Dedifferentiated amniotic fluid mesenchymal stem cell (primary cell): ENCODE measurements around the gene POLR1B.
A peak's percentile ranks its signal among the peaks of the same experiment; 100 is the strongest.
"Not testable (repeated sequence)": the region's sequence is repeated elsewhere in the genome, so short reads cannot be mapped to it uniquely, and the experiment has no call there.

Source experiments
- DNase-seq: peaks from one replicate; pipeline ENCODE4 v3.0.0-alpha.2; 2016; ENCODE audit errors: extremely low spot score

POLR1B gene, protein sequence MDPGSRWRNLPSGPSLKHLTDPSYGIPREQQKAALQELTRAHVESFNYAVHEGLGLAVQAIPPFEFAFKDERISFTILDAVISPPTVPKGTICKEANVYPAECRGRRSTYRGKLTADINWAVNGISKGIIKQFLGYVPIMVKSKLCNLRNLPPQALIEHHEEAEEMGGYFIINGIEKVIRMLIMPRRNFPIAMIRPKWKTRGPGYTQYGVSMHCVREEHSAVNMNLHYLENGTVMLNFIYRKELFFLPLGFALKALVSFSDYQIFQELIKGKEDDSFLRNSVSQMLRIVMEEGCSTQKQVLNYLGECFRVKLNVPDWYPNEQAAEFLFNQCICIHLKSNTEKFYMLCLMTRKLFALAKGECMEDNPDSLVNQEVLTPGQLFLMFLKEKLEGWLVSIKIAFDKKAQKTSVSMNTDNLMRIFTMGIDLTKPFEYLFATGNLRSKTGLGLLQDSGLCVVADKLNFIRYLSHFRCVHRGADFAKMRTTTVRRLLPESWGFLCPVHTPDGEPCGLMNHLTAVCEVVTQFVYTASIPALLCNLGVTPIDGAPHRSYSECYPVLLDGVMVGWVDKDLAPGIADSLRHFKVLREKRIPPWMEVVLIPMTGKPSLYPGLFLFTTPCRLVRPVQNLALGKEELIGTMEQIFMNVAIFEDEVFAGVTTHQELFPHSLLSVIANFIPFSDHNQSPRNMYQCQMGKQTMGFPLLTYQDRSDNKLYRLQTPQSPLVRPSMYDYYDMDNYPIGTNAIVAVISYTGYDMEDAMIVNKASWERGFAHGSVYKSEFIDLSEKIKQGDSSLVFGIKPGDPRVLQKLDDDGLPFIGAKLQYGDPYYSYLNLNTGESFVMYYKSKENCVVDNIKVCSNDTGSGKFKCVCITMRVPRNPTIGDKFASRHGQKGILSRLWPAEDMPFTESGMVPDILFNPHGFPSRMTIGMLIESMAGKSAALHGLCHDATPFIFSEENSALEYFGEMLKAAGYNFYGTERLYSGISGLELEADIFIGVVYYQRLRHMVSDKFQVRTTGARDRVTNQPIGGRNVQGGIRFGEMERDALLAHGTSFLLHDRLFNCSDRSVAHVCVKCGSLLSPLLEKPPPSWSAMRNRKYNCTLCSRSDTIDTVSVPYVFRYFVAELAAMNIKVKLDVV

DNA sequence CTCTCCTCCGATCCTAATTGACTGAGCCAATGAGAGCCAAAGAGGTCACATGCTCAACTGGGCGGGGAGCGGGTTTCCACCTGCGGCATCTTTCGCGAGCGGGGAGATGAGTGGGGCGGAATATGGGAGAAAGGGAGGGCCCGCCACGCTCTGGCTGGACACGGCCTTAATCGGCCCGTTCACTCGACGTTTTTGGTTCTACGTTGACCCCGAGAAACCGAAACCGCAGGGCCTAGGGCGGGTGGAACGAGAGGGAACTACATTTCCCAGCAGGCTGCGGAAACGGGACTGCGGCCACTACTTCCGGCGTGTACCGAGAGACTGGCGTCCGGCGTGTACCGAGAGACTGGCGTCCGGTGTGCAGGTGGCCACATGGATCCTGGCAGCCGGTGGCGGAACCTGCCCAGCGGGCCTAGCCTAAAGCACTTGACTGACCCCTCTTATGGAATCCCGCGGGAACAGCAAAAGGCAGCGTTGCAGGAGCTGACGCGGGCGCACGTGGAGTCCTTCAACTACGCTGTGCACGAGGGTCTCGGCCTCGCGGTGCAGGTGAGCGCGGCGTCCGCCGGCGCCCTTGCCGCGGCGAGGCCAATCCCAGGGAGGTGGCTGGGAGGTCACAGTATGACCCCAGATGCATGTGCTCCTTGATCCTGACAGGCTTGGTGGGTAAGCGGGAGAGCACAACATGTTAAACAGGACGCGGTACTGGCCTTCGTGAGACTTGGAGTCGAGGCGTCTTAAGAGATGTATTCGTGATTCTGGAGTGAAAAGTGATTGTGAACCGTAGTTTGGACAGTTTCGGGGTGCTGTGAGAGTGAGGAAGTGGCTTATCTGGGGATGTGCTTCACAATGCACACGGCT is at the start of gene POLR1B:
POLR1B (plus strand) TSS at position 343 of the 861 bp plus-strand sequence; CDS start at position 373, 30 bp downstream.
- peak; percentile 60 for DNase-seq

DNA sequence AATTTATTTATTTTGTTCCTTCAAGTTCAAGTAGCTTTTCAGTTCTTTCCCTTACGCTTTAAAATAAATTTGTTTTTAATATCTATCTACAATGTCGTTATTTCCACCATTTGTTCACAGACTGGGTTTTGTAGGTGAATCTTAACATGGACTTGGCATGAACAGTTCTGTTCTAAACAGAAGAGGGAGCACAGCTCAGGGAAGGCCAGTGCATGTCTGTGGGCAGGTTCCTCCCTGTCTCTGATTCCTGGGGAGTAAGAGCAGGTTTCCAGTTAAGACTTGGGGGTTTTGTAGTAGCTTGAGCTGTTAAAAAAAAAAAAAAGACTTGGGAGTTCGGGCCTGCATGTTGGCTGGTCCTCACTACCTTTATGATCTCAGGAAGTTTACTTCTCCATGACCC is 49.2 kb upstream of the POLR1B start:
- no peak for DNase-seq

DNA sequence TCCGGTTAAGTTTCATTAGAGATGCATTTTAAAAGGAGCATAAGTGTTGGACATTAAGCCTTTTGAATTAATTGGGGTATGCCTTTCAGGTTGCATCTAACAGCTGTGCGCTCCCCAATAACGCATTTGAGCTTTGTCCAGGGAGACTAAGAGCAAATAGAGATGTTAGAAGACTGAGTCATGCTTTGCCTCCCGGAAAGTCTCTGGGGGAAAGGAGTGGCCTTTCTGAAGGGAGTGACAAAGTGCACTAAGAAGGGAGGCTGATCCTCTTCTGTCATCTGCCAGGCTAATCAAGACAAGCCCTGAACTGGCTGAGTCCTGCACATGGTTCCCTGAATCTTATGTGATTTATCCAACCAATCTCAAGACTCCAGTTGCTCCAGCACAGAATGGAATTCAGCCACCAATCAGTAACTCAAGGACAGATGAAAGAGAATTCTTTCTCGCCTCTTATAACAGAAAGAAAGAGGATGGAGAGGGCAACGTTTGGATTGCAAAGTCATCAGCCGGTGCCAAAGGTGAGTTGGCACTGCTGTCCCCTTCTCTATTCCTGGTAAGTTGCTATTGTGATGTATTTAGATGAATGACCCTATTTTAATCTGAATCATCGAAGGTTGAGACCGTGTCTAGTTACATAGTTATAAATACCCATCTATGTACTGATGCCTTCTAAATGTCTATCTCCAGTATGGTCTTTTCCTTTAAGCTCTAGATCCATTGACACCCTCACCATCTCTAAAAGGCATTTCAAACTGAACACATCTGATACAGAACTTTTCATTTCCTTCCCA is 48.2 kb upstream of the POLR1B start:
- peak; percentile 47 for DNase-seq

DNA sequence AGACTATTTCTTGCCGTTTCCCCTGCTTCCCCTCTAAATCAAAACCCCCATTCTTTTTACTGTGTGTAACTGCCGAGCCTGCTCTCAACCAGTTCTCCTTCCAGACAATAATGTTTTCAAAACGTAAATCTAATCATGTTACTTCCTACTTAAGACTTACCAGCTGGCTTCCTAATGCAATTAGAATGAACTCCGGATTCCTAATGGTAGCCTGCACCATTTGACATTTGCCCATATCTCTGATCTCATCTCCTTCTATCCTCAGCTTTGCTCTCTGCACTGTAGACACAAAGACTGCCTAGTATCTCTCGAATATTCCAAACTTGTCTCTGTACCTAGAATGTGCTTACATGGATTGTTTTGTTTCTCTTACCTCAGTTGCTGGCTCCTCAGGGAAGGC is 47.4 kb upstream of the POLR1B start:
- DNase-seq = no peak

- DNase-seq = not testable (repeated sequence)
Observed at GRCh38 chr2:112495878-112496277, 46.4 kb upstream of the POLR1B start.

DNA sequence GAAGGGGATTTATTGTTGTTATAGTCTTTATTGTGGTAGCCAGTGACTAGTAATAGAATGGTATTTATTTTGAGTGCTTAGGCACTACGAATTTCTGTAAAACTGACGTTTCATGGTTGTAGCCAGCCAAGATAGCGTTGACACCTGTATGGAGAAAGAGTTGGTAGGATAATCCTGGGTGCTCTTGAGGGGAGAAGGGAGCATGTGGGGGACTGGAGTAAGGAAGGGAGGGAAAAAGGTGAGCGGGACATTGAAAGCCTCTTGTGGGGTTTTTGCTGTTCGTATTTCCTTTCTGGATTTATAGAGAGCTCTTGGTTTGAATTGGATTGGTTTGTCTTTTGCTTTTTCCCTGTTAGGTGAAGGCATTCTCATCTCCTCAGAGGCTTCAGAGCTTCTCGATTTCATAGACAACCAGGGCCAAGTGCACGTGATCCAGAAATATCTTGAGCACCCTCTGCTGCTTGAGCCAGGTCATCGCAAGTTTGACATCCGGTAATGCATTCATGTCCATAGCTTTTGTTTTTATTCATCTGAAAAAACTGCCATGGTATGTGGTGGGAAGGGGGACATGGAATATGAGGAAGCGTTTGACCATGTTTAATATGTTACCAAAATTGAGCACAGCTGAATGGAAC is 41.3 kb upstream of the POLR1B start:
- not testable (repeated sequence) for DNase-seq

- not testable (repeated sequence) for DNase-seq
Observed at GRCh38 chr2:112509239-112509998, 32.8 kb upstream of the POLR1B start.

DNA sequence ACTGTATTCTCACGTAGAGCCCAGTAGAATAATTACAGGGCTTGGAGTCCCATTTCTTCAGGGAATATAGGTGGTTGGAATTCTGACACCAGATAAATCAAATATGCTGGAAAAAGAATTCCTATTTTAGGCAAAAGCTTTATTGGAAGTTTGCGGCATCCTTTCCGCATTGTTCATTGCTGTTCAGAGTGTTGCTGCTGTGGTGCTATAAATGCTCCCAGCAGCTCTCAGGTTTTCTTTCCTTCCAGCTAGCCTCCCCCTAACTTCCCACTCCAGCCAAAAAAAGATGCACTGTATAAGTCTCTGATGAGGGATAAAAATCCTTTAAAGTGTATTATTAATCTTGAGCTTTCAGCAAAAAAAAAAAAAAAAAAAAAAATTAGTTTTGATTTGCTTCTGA is 25.5 kb upstream of the POLR1B start:
- no peak for DNase-seq

GRCh38 chr2:112518807-112519206 is 23.5 kb upstream of the POLR1B start:
- no peak for DNase-seq

- DNase-seq = no peak
Observed at GRCh38 chr2:112519506-112519905, 22.8 kb upstream of the POLR1B start.

DNA sequence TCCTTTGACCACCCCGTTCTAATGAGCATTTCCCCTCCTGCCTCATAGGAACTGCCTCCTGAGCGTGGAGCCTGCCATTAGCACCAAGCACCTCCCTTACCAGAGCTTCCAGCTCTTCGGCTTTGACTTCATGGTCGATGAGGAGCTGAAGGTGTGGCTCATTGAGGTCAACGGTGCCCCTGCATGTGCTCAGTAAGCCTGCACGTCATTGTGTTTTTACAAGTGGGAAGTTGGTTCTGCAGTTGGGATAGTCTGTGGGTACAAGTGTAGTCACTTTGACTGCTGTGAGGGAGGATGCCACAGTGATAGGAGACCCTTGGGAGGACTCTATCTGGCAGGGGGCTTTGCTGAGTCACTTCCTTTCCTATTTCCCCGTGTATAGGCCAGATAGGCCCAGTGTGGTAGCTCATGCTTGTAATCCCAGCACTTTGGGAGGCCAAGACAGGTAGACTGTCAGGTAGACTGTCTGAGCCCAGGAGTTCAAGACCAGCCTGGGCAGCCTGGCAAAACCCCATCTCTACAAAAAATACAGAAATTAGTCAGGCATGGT is 22.0 kb upstream of the POLR1B start:
- no peak for DNase-seq

GRCh38 chr2:112523291-112523777 is 18.9 kb upstream of the POLR1B start:
- no peak for DNase-seq

DNA sequence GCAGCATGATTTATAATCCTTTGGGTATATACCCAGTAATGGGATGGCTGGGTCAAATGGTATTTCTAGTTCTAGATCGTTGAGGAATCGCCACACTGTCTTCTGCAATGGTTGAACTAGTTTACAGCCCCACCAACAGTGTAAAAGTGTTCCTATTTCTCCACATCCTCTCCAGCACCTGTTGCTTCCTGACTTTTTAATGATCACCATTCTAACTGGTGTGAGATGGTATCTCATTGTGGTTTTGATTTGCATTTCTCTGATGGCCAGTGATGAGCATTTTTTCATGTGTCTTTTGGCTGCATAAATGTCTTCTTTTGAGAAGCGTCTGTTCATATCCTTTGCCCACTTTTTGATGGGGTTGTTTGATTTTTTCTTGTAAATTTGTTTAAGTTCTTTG is 18.0 kb upstream of the POLR1B start:
- DNase-seq = not testable (repeated sequence)

DNA sequence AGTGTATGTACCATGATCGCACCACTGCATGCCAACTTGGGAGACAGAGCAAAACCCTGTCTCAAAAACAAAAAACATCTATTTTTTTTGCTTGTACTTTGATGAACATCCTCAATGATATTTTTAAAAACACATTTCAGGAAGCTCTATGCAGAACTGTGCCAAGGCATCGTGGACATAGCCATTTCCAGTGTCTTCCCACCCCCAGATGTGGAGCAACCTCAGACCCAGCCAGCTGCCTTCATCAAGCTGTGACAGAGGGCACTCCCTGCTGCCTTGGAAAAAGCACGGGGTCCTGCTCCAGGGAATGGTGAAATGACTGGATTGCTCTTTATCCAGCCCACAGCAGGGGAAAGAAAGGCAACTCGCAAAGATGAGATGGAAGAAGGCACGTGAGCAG is 13.7 kb upstream of the POLR1B start:
- no peak for DNase-seq

- no peak for DNase-seq
Observed at GRCh38 chr2:112529757-112530156, 12.5 kb upstream of the POLR1B start.

DNA sequence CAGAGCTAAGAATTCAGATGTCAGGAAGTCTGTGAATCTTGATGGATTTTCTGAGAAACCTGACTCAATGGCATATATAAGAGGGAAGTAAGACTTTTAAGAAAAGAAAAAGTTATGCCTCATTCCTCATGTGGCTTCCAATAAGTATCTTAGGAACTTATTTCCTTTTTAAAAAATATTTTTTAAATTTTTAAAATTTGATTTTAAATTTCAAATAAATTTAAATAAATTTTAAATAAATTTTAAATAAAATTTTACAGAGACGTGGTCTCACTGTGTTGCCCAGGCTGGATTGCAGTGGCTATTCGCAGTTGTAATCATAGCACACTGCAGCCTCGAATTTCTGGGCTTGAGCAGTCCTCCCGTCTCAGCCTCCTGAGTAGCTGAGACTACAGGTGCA is 11.5 kb upstream of the POLR1B start:
- DNase-seq = no peak

DNA sequence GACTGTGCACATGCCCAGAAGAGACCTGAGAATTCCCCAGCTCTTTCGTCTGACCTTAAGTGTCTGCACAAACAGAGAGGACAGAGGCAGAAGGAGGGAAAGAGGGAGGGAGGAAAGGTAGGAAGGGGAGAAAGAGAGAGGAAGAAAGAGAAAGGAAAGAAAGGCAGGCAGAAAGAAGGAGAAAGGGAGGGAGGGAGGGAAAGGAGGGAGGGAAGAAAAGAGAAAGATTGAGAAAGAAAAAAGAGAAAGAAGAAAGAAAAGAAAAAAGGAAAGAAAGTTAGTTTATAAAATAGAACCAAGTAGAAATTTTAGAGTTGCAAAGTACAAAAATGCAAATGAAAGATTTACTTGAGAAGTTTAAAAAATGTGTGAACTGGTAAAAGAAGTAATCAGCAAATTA is 7.4 kb upstream of the POLR1B start:
- no peak for DNase-seq

DNA sequence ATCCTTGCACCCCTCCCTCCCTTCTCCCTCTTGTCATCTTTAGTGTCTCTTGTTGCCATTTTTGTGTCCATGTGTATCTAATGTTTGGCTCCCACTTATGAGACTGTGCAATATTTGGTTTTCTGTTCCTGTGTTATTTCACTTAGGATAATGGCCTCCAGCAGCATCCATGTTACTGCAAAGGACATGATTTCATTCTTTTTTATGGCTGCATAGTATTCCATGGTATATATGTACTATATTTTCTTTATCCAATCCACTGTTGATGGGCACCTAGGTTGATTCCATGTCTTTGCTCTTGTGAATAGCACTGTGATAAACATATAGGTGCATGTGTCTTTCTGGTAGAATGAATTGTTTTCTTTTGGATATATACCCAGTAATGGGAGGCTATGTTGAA is 5.6 kb upstream of the POLR1B start:
- not testable (repeated sequence) for DNase-seq

GRCh38 chr2:112539306-112539705 is 3.0 kb upstream of the POLR1B start:
- no peak for DNase-seq
